Thyroid gland (tissue), 4 donors: ENCODE measurements around the gene SPATA20. TPM values are rescaled to one million over a fixed set of nuclear protein-coding genes. Genes with fewer than 3 reads are reported as not detected.

Experiments
- DNase-seq, 2 donors: peaks; one replicate each; pipeline ENCODE4 v3.0.0-alpha.2; 2019
- H3K27ac ChIP-seq, 3 donors: fragments of 200-600 bp; sonication (generic); 1 replicate in 2 of 3; 2 replicates in 1 of 3; pipeline ENCODE4 v1.5.1; 2016 to 2019; ENCODE audit warnings: mild to moderate bottlenecking in 1 of 3, moderate library complexity in 1 of 3
- H3K27me3 ChIP-seq: fragments of 200-600 bp; sonication (generic); one replicate; pipeline ENCODE4 v1.5.1; 2019
- H3K36me3 ChIP-seq, 2 donors: fragments of 200-600 bp; sonication (generic); one replicate each; pipeline ENCODE4 v1.5.1; 2016 to 2019
- H3K4me1 ChIP-seq, 2 donors: fragments of 200-600 bp; sonication (generic); one replicate each; pipeline ENCODE4 v1.5.1; 2017 to 2019
- H3K4me3 ChIP-seq, 3 donors: fragments of 200-600 bp; sonication (generic); replicated peaks in 1 of 3; 1 replicate in 2 of 3; 2 replicates in 1 of 3; pipeline ENCODE4 v1.5.1; 2016; ENCODE audit warnings: mild to moderate bottlenecking in 1 of 3
- H3K9me3 ChIP-seq: fragments of 200-600 bp; sonication (generic); one replicate; pipeline ENCODE4 v1.5.1; 2017
- CTCF ChIP-seq, 6 experiments: fragments of 200-600 bp in 3 of 6; fragments of 450-650 bp in 3 of 6; sonication (generic) in 3 of 6; IDR thresholded peaks; one replicate each; pipeline ENCODE4 v1.5.1; 2016 to 2019; ENCODE audit warnings: antibody characterized with exemption in 6 of 6, mild to moderate bottlenecking in 2 of 6, inconsistent platforms in 1 of 6, moderate library complexity in 1 of 6
- POLR2A ChIP-seq, 2 donors: fragments of 450-650 bp; IDR thresholded peaks; one replicate each; pipeline ENCODE4 v1.6.1; 2017; ENCODE audit warnings: antibody characterized with exemption in 2 of 2, mild to moderate bottlenecking in 2 of 2, moderate library complexity in 1 of 2
- WGBS, 2 donors: methylation state at CpG; one replicate each; pipeline ENCODE4 v1.1.5; 2017; 5-methylcytosine and 5-hydroxymethylcytosine counted together
- intact Hi-C: fragments of 100-400 bp; cut with DNase I; formaldehyde crosslinking; loops from one replicate; pipeline ENCODE4 v1.15.1; 2023
- total RNA-seq, 4 donors: library from RNA; depleted of rRNA; stranded (reverse); fragments of >200 nt; gene quantifications; one replicate each; pipeline ENCODE4 v1.2.3, GENCODE V29; 2016

The SPATA20 gene
- total RNA-seq, 4 donors from 2014 or later = 94.9 to 177 (median 125) TPM

- no peaks in the 10 kb centered on the region for H3K36me3 ChIP-seq
- intact Hi-C loops = no loop called here
- no peak for TF ChIP-seq CTCF (IDR thresholded peaks at IDR 0.05)
- no peak for TF ChIP-seq POLR2A (IDR thresholded peaks at IDR 0.05)
- H3K4me3 ChIP-seq = no peak overlapping the region
- no peaks in the 10 kb centered on the region for H3K4me1 ChIP-seq
- no peak overlapping the region for H3K27ac ChIP-seq
- 87 to 90% methylated on average over 12 of the region's 12 CpGs for WGBS, 2 donors
- no peaks in the 10 kb centered on the region for H3K27me3 ChIP-seq
- no peak for DNase-seq
- no peaks in the 10 kb centered on the region for H3K9me3 ChIP-seq
Measured at GRCh38 chr17:50573866-50574611, 27.1 kb downstream of the SPATA20 start.

GRCh38 chr17:50575581-50576210, 28.7 kb downstream of the SPATA20 start:
- no peaks in the 10 kb centered on the region for H3K36me3 ChIP-seq
- H3K27ac ChIP-seq = no peak overlapping the region
- WGBS, 2 donors = 81 to 87% methylated on average over 22 to 24 of the region's 33 CpGs
- H3K9me3 ChIP-seq = no peaks in the 10 kb centered on the region
- no peaks in the 10 kb centered on the region for H3K27me3 ChIP-seq
- no peak for TF ChIP-seq POLR2A (IDR thresholded peaks at IDR 0.05)
- no peak for TF ChIP-seq CTCF (IDR thresholded peaks at IDR 0.05)
- no peak overlapping the region for H3K4me3 ChIP-seq
- H3K4me1 ChIP-seq = no peaks in the 10 kb centered on the region
- intact Hi-C loops = no loop called here
- DNase-seq = no peak

GRCh38 chr17:50576864-50577263, 29.9 kb downstream of the SPATA20 start:
- H3K36me3 ChIP-seq = no peaks in the 10 kb centered on the region
- H3K4me1 ChIP-seq = no peaks in the 10 kb centered on the region
- TF ChIP-seq CTCF (IDR thresholded peaks at IDR 0.05) (no peak), POLR2A (IDR thresholded peaks at IDR 0.05) (no peak)
- no peaks in the 10 kb centered on the region for H3K9me3 ChIP-seq
- DNase-seq = no peak
- H3K27ac ChIP-seq = no peak overlapping the region
- no peaks in the 10 kb centered on the region for H3K27me3 ChIP-seq
- 79 to 92% methylated on average over 12 to 13 of the region's 13 CpGs for WGBS, 2 donors
- intact Hi-C loops = no loop called here
- H3K4me3 ChIP-seq = no peak overlapping the region

- Histone ChIP-seq H3K36me3 (no peaks in the 10 kb centered on the region), H3K4me3 (no peak overlapping the region), H3K27me3 (no peaks in the 10 kb centered on the region), H3K27ac (no peak overlapping the region), H3K4me1 (no peaks in the 10 kb centered on the region), H3K9me3 (no peaks in the 10 kb centered on the region)
- intact Hi-C loops = no loop called here
- 93% methylated on average over 13 of the region's 13 CpGs for WGBS, 2 donors
- no peak for DNase-seq
- TF ChIP-seq POLR2A (IDR thresholded peaks at IDR 0.05) = no peak
- no peak for TF ChIP-seq CTCF (IDR thresholded peaks at IDR 0.05)
Measured at GRCh38 chr17:50577451-50577954, 30.5 kb downstream of the SPATA20 start.

GRCh38 chr17:50578173-50578572, 31.2 kb downstream of the SPATA20 start:
- TF ChIP-seq CTCF (IDR thresholded peaks at IDR 0.05) (no peak), POLR2A (IDR thresholded peaks at IDR 0.05) (no peak)
- intact Hi-C loops = no loop called here
- no peak overlapping the region for H3K27ac ChIP-seq
- no peaks in the 10 kb centered on the region for H3K4me1 ChIP-seq
- H3K4me3 ChIP-seq = no peak overlapping the region
- 91 to 100% methylated on average over 3 to 6 of the region's 16 CpGs for WGBS, 2 donors
- no peaks in the 10 kb centered on the region for H3K36me3 ChIP-seq
- no peaks in the 10 kb centered on the region for H3K27me3 ChIP-seq
- no peak for DNase-seq
- H3K9me3 ChIP-seq = no peaks in the 10 kb centered on the region
